ENCODE data around the gene TCP1. TPM values are rescaled to one million over a fixed set of nuclear protein-coding genes. Genes with fewer than 3 reads are reported as not detected.
"Not testable (repeated sequence)": the region's sequence is repeated elsewhere in the genome, so short reads cannot be mapped to it uniquely, and the experiment has no call there.

Gene TCP1
- total RNA-seq, 1 donor from 2014 or later: 120 TPM

DNA sequence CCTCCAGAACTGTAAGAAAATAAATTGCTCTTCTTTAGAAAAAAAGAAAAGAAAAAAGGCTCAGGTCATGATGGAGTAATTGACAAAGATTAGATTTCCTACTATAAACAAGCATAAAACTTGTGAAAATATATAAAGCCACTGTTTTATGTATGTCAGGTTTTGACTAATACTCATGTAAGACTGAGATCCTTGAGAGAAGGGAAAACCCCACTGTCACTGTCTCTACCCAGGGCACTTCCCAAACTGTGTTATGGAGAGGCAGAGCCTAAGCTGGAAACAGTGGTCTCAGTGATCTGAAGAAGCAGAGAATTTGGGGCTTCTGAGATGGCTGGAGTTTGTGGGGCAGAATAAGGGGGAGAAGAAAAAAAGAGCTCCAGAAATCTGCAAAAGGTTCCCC is 19.9 kb downstream of the TCP1 start:
- no peak for ATAC-seq

GRCh38 chr6:159766906-159767305 is 22.5 kb downstream of the TCP1 start:
- no peak for ATAC-seq

DNA sequence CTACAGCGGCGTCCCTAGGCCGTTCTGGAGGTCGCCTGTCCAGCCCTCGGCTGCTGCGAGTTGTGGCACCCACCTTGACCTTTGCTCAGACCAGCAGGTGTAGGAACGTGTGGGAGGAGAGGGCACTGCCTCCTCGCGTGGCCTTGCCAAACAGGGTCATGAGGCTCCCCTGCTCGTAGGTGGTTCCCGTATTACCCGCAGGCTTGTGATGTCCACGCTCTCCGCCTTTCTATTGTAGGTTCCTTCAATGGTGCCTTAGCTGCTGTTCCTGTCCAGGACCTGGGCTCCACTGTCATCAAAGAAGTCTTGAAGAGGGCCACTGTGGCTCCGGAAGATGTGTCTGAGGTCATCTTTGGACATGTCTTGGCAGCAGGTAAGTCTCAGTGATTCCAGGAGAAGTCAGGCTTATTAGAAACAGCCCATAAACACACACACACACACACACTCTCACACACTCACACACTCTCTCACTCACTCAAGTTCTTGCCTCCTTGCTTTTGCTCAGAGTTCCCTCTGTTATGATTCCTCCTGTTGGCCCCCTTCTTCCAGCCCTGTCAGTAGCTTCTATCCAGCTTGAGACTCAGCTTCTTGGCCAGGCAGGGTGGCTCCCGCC is 26.6 kb downstream of the TCP1 start:
- ATAC-seq: peak; percentile 7

DNA sequence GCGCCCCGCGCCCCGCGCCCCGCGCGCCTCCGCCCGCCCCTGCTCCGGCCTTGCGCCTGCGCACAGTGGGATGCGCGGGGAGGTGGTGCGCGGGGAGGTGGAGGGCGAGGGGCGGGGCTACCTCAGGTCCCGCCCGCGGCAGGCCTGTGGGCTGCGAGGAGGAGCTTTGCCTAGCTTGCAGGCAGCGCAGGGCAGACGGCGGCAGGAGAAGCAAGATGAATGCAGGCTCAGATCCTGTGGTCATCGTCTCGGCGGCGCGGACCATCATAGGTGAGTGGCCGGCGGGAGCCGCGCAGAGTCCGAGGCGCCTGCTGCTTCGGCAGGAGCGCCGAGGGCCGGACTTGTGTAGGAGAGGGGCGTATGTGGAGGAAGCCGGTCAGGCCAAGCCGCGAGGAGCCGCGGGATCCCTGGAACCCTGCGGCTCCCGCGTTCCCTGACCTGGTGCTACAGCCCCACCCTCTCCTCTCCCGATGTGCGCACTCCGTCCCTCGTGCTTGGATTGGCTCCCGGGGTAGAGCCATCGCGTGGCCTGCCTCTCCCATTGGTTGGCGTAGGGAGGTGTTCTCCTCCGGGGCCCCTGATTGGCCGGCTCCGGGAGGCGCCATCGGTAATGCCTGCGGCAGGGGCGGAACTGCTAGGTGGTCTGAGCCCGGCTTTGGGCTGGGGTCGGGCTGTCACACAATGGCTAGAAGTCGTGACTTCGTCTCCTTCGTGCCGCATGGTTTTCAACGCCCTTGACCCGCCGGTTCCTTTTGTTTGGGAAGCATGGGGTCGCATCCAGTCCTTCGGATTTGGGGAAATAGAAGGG is 27.3 kb downstream of the TCP1 start, which contains the start of gene ACAT2:
Gene ACAT2, plus strand, starts transcription at position 173 of the 808 bp plus-strand sequence. Its CDS starts 43 bp downstream, at position 216.
- peak; percentile 99 for ATAC-seq

GRCh38 chr6:159761129-159761872 is 28.1 kb downstream of the TCP1 start:
- no peak for ATAC-seq

DNA sequence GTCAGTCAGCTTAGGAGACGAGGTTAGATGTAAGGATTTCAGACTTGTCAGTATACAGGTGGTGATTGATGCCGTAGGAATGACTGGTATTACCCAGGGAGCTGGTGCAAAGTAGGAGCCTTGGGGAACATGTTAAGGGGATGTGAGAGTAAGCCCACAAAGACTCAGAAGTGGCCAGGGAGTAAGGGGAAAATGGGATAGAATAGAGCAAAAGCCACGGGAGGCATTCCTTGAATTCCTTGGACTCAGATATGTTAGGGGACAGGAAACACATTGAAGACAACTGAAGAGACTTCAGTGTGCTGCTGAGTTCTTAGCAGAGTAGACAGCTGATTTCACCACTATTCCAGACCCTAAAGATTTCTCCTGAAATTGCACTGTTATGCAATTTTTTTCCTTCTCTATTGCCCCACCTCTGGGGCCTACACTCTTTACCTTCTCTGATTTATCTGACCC is 28.8 kb downstream of the TCP1 start:
- ATAC-seq: no peak

DNA sequence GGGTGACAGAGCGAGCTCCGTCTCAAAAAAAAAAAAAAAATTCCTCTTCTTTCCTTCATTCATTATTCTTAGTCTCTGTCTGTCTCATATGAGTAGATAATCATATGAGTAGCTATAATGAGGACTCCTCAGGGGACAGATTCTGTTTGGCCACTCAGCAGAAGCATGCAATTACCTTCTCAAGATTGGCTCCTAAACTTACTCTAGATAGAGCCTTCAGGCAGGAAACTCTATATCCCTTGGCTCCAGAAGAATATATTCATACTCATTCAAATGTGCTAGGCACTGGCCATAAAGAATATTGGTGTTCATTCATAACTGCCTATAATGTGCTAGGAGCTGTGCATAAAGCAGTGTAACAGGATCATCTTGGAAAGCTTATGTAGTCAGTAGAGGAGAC is 29.8 kb downstream of the TCP1 start:
- ATAC-seq: no peak

DNA sequence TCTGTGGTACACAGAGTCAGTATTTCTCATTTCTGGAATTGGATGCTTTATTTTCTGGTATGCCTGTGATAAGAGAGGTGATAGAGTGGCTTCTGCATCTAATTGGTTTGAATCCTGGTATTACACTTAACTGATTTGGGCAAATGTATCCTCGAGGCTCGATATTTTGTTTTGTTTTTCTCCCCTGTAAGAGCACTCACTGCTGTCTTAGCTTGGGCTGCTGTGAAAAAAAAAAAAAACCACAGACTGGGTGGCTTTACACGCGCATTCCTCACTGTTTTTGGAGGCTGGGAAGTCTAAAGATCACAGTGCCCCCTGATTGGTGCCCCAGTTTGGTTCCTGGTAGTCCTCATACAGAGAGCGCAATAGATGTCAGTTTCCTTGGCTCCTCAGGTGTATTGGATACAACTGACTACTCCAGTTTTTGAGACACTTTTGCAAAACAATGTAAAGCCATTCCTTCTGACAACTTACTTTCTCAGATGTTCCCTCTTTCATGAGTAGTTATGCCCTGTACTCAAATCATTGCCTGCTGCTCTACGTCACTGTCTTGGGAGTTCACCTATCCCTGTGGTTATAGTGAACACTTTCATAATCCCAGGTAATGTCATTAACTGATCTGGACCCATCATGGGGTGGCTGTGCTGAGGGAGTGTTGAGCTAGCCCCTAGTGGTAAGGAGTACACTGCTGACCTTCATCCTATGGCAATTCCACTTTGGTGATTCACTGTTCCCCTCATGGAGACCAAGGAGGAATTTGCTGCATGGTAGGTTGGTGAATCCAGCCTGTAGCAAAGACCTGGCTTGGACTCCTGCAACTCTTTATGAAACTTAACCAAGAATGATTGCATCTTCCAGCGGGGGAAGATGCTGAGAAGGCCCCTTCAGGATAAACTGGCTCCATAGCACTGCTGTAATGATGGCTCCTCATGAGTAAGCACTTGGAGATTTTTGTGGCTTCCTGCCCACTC is 31.1 kb downstream of the TCP1 start:
- ATAC-seq: no peak

DNA sequence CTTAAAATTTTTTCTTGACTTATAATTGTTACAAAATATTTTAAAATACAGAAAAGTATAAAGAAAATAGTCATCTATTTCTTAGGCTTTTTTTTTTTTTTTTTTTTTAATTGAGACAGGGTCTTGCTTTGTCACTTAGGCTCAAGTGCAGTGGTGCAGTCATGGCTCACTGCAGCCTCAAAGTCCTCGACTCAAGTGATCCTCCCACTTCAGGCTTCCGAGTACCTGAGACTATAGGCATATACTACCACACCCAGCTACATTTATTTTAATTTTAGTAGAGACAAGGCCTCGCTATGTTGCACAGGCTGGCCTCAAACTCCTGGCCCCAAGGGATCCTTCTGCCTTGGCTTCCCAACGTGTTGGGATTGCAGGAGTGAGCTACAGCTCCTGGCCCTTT is 32.9 kb downstream of the TCP1 start:
- ATAC-seq: no peak

DNA sequence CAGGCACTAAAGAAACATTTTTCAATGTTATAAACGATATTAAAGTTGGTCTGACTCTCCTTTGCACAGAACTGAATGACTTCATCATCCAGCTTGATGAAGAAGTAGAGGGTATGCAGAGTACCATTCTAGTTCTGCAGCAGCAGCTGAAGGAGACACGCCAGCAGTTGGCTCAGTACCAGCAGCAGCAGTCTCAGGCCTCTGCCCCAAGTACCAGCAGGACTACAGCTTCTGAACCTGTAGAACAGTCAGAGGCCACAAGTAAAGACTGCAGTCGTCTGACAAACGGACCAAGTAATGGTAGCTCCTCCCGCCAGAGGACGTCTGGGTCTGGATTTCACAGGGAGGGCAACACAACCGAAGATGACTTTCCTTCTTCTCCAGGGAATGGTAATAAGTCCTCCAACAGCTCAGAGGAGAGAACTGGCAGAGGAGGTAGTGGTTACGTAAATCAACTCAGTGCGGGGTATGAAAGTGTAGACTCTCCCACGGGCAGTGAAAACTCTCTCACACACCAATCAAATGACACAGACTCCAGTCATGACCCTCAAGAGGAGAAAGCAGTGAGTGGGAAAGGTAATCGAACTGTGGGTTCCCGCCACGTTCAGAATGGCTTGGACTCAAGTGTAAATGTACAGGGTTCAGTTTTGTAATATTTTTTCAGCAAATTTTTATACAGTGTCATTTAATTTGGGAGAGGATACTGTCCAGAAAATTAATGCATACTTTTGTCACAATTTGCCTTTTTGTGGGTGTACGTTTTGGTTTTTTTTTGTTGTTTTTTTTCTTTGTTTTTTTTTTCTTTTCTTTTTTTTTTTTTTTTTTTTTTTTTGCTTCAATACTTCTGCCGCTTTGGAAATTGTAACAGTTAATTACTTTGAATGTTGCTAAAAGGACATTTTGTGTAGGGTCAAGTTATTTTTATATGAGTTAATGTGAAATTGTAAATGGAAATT is 34.2 kb downstream of the TCP1 start:
- ATAC-seq: no peak

DNA sequence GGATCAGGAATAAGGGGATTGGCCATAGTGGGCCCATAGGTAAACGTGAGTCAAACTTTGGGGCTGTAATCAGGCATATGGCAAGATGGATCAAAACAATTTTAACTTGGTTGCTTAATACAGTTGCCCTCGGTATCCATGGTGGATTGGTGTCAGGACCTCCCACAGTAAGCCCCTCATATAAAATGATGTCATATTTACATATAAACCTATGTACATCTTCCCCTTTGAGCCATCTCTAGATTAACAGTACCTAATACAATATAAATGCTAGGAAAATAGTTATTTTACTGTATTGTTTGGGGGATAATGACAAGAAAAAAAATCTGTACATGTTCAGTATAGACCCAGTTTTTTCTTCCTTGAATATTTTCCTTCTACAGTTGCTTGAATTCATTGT is 35.0 kb downstream of the TCP1 start:
- no peak for ATAC-seq

- no peak for ATAC-seq
Observed at GRCh38 chr6:159753081-159753872, 36.1 kb downstream of the TCP1 start.

- no peak for ATAC-seq
Observed at GRCh38 chr6:159751448-159751847, 38.0 kb downstream of the TCP1 start.

DNA sequence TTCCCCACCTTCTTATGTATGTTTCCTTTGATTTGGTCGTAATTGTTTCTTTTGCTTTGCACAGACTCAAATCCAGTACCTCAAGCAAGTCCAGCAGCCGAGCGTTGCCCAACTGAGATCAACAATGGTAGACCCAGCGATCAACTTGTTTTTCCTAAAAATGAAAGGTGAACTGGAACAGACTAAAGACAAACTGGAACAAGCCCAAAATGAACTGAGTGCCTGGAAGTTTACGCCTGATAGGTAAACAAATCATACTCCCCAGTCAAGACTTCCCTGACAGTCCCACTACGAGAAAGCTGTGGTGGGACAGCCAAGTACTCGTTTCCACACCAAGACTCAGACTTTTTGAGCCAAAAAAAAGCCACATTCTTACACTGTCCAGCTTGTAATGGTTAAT is 41.3 kb downstream of the TCP1 start:
- not testable (repeated sequence) for ATAC-seq

- no peak for ATAC-seq
Observed at GRCh38 chr6:159746759-159747158, 42.6 kb downstream of the TCP1 start.

- no peak for ATAC-seq
Observed at GRCh38 chr6:159745081-159745480, 44.3 kb downstream of the TCP1 start.

- no peak for ATAC-seq
Observed at GRCh38 chr6:159742165-159742564, 47.2 kb downstream of the TCP1 start.

DNA sequence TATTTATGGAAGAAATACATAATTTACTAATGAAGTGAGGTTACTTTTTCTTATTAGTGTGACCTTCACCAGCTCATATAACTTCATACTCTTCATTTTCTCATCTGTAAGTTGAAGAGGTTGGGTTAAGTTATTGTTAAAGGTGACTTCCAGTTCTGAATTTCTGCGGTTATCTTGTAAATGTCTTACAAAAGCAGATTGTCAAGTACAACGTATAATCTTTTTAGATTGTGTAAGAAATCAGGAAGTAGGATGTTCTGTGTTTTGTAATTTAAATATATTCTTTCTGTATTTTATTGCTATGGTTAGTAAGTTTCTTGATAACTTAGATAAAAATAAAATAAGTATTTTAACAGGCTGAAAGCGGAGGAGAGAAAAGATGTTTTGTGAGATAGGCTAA is 50.1 kb downstream of the TCP1 start:
- no peak for ATAC-seq

GRCh38 chr6:159736908-159737307 is 52.5 kb downstream of the TCP1 start:
- ATAC-seq: no peak

GRCh38 chr6:159733395-159733794 is 56.0 kb downstream of the TCP1 start:
- ATAC-seq: not testable (repeated sequence)
